DMS153 treated with DMSO at 0.1 percent for 48 hours (cell line): ENCODE data around the gene DEF6.

Experiments used
- DNase-seq: peaks from one replicate; lab custom pipeline; 2025; ENCODE audit not compliant: unreplicated experiment; lab: John Stamatoyannopoulos, UW

Gene DEF6, protein sequence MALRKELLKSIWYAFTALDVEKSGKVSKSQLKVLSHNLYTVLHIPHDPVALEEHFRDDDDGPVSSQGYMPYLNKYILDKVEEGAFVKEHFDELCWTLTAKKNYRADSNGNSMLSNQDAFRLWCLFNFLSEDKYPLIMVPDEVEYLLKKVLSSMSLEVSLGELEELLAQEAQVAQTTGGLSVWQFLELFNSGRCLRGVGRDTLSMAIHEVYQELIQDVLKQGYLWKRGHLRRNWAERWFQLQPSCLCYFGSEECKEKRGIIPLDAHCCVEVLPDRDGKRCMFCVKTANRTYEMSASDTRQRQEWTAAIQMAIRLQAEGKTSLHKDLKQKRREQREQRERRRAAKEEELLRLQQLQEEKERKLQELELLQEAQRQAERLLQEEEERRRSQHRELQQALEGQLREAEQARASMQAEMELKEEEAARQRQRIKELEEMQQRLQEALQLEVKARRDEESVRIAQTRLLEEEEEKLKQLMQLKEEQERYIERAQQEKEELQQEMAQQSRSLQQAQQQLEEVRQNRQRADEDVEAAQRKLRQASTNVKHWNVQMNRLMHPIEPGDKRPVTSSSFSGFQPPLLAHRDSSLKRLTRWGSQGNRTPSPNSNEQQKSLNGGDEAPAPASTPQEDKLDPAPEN

GRCh38 chr6:35297601-35298481 is at the start of gene DEF6:
DEF6 (plus strand) TSS chr6:35297818; CDS start chr6:35297857, 39 bp downstream.
- peak; percentile 89 for DNase-seq

DNA sequence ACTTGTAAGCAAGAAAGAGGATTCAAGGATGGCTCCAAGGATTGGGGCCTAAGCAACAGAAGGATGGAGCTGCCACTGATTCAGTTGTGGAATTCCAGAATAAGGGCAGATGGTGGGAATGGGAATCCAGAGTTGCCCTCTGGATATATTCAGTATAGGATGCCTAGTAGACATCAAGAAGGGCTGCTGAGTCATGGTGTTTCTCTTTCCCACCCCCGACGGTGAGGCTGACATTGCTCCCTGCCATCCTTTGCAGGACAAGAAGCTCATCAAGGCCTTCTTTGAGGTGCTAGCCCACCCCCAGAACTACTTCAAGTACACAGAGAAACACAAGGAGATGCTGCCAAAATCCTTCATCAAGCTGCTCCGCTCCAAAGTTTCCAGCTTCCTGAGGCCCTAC is 49.3 kb upstream of the DEF6 start:
- no peak for DNase-seq

GRCh38 chr6:35248965-35249364 is 48.7 kb upstream of the DEF6 start:
- no peak for DNase-seq

DNA sequence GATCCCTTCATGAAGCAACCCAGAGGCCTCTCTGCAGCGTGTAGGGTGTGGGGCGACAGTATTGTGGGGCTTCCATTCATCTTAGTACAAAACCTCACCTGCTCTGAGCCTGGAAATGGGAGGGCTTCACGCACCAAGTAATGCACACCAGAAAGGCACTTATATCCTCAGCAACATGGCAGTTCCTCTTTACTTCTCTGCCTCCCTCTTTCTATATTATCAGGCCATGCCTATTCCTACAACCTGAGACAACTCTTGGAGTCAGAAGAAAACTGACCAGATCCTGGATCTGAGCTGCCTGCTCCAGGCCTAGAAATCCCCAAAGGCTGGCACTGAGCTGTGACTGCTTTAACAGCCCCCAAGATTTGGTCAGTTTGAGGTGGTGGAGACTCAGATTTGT is 45.7 kb upstream of the DEF6 start:
- DNase-seq: no peak

DNA sequence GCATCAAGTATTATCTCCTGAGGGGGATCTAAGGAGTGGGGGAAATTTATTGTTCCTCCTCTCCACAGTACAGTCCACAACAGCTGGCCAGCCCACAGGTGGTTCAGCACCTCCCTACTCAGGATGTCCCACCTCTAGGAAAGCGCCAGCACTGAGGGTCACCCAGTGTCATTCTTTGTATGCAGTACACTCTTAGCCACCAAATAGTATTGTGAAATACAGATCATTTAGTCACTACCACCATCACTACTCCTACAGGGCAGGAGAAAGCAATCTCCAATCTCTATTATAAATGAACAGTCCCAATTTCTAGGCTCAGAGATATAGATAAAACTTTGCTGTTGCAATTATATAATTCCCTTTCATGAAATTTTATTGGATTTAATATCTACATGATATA is 44.4 kb upstream of the DEF6 start:
- no peak for DNase-seq

DNA sequence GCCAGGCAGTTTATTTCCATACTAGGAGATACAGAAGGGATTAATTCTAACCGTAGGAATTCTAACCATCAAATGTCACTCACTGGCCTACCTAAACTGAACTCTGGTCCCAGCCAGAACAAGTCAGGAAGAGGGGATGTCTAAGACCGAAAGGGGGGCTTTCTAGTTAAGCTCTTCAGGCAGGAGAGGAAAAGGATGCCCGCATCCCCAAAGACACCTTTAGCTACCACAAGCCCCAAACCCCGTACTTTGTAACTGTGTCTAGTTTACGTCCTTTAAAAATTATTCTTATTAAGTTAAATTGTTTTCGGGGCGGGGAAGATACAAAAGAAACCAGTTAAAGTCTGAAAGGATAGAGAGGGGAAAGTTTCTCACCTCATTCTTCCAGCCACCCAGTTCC is 39.3 kb upstream of the DEF6 start:
- no peak for DNase-seq

DNA sequence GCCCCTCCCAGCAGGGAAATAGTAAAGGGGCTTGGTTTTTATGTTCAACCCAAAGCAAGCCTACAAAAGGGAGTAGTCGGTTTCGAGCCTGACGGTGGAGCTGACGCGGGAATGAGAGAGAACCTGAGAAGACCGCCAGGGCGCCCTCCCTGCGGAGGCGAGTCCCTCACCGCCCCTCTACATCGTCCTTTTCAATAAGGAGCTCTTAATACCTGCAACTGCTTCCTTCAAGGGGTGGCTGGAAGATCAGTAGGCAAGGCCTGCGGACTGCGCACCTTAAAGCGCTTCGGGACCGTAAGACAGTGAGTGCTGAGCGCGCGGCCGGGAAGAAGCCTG is 38.8 kb upstream of the DEF6 start:
- DNase-seq: no peak

DNA sequence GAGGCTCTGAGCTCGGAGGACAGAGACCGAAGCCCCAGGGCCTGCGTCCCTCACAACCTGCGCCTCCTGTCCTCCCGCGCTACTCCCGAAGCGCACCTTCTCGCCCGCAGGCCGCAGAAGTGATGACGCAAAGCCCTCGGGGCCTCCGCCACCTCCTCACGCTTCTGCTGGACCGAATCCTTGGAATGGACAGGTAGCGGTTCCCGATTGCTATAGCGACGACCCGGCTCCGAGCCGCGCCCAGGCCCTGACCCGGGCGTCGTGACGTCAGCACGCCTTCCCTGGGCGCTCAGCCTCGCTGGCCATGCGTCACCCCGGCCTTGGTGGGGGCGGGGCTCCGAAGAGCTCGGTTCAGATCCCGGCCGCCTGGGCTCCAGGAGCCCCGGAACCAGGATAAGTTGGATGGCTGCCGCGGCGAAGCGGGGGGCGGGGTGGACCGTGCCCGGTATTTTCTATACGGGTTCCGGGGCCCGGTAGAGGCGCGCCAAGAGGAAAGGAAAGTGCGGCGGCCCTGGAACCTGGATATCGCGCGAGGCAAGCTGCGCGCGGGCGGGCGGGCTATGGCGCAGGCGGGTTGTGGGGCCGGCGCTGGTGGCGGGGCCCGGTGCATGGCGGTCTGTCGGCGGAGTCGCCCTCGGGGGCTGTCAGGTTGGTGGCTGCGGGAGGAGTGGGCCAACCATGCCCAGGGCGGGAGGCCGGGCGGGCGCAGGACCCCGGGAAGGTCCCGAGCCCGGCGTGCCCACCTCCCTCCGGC is 38.2 kb upstream of the DEF6 start, which contains the start of gene ZNF76:
TSS of gene ZNF76 (plus strand) at position 542 of the 754 bp plus-strand sequence. CDS start 21,417 bp downstream, outside the sequence.
- DNase-seq: peak; percentile 90

GRCh38 chr6:35259948-35260590 is 37.5 kb upstream of the DEF6 start:
- no peak for DNase-seq

DNA sequence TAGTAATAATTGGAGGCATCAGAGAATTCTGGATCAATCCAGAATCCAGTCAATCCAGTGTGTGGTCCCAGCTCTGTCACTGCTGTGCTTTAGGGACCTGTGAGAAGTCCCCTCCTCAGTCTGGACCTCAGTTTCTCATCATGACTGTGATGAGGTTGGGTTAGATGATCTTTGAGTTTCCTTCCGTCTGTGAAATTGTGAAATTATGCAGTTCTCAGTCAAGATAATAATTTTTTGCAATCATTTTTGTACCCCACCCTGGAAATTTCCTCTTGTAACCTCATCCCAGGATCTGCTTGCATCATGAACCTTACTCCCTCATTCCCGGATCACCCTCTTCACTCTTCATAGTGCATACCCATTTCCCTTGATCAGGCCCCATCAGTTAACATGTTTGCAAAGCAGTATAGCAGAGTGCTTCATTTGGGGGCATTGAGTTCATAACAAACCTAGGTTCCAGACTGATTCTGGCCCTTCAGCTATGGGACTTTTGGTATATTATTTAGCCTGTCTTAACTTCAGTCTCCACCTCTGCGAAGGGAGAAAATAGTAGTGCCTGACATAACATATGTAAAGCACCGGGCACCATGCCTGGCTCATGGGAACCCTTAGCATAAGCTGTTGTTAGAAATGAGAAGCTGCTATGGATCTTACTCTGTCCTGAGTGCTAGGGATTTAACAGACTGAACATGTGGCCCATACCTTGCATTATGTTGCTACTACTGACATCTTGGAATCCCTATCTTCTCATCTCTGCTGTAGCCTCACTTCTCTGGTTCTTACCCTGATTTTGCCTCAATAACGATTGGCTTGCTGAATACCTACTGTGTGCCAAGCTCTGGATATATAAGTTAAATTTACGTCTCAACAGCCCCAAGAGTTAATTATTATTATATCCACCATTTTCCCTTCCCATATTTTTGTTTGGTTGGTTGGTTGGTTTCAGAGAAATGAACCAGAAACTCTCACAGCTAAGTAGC is 36.7 kb upstream of the DEF6 start:
- DNase-seq: no peak

DNA sequence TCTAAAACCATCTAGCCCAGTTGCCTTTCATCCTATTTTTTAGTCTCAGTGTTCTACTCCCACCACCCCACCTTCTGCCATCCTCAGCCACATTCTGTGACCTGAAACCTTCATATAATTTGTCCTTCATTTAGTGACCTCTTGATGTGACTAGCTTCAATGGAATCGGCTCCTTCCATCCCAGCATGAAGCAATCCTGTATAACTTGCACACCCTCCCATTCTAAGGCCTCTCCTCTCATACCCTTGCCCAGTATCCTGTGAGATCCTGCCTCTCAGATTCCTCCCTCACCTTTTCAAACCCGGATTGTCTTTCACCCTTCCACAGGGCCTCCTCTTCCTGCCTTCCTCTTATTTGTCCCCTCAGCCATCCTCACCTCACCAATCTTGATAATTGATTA is 35.0 kb upstream of the DEF6 start:
- DNase-seq: no peak

- no peak for DNase-seq
Observed at GRCh38 chr6:35264550-35265274, 32.9 kb upstream of the DEF6 start.

DNA sequence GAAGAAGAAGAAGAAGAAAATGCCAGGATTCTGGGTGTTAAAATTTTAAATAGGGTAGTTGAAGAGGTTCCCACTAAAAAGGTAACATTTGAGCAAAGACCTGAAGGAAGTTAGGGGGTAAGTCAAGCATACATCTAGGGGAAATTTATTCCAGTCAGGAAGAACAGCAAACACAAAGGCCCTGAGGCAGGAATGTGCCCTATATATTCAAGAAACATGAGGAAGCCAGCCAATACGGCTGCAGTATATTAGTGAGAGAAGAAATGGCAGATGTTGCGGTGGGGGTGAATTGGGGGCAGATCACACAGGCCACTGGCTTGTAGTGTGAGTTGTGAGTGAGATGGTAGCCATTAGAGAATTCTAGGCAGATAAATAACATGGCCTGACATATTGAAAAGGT is 32.1 kb upstream of the DEF6 start:
- DNase-seq: no peak

- no peak for DNase-seq
Observed at GRCh38 chr6:35267446-35267845, 30.2 kb upstream of the DEF6 start.

GRCh38 chr6:35267897-35268296 is 29.7 kb upstream of the DEF6 start:
- no peak for DNase-seq

GRCh38 chr6:35272005-35272404 is 25.6 kb upstream of the DEF6 start:
- no peak for DNase-seq

DNA sequence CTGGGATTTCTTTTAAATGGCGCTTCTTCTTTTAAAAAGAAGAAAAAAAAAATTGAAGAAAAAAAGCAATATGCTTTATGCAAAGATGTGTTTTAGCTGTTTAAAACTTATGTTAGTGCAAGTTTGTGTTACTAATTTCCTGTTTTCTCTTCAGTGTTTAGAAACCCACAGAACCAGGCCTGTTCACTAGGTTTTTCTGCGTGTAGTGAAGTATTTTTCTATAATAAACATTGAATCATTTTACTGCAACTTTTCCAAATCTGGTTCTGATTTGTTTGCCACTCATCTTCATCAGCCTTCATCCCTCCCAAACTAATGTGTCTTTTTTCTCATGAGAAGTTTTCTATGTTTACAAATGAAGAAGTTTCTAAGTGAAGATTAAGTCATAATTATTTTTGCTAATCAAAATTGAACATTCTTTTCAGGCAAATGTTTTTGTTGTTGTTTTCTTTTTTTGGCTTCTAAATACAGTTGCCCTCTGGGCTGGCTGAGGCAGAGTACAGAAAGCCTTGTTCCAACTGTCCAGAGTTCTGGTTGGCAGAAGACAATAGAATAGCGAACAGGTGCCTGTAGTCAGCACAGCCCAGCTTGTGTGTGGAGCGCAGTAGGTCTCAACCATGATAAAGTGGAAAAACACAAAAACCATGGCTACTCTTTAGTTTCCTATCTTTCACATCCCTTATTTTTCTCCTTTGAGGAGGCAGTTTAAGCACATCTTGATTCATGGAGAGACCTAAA is 23.6 kb upstream of the DEF6 start:
- DNase-seq: no peak

DNA sequence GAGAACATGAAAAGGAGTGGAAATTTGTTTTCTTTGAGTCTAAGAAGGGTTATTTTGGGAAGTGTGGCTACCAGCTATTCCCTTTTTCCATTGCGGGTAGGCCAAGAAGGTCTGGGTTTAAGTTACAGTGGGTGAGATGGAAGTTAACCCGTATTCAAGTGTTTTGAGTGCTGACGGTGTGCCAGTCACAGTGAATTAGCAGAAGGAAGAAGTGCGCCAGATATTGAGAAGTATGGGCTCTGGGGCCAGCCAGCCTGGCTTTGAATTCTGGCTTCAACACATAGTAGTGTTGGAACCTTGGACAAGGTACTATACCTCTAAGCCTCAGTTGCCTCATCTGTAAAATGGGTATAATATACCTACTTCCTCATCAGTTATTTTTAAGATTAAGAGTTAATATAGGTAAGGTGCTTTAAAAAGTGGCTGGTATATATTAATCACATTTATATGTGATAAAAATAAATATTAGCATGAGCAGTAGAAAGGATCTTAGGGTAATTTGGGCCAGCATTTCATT is 21.8 kb upstream of the DEF6 start:
- no peak for DNase-seq
